HuH-7 (cell line): ENCODE data around the gene RYR2.
"Not testable (repeated sequence)": the region's sequence is repeated elsewhere in the genome, so short reads cannot be mapped to it uniquely, and the experiment has no call there.

Source experiments
- DNase-seq: peaks from one replicate; pipeline ENCODE4 v3.0.0; 2011; ENCODE audit warnings: low spot score

RYR2 gene

GRCh38 chr1:237267743-237268142, 225.8 kb downstream of the RYR2 start:
- no peak for DNase-seq

- DNase-seq: no peak
Measured at GRCh38 chr1:237269938-237270337, 228.0 kb downstream of the RYR2 start.

DNA sequence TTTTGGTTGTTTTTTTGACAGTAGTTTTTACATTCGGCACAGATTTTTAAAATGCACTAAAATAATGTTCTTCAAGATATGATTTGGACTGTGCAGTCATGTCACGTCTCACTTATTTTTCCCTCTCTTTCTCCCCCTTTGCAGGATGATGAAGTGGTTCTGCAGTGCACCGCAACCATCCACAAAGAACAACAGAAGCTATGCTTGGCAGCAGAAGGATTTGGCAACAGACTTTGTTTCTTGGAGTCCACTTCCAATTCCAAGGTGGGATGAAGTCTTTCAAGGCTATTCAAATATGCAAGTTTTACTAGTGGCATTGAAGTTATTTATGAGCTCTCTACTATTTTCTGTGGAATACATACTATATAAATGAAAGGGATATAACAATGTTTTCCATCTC, 228.4 kb downstream of the RYR2 start:
- no peak for DNase-seq

DNA sequence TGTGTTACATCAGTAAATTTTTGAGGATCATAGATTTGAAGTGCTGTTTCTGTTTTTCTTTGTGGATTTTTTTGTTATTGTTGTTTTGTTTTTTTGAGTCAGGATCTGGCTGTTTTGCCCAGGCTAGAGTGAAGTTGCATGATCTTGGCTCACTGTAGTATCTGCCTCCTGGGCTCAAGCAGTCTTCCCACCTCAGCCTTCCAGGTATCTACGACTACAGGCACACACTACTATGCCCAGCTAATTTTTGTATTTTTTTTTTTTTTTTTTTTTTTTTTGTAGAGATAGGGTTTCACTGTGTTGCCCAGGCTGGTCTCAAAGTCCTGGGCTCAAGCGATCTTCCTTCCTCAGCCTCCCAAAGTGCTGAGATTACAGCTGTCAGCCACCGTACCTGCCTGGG, 236.0 kb downstream of the RYR2 start:
- not testable (repeated sequence) for DNase-seq

DNA sequence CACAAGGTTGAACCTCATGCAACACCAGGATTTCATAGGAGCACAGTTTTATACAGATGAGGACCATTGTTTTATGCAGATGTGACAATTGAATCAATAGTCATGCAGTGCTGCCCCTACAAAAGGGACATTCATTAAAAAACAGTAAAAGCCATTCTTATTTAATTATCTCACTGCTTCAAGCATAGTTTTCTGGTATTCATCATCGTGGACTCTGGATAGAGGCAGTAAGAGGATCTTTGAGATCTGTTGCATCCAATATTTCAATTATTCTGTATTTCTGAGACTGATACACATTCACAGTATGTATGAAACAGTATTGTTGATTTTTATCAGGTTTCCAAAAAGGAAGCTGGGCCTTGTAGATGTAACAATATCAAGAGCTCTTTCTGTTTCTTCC, 237.6 kb downstream of the RYR2 start:
- no peak for DNase-seq

- no peak for DNase-seq
Measured at GRCh38 chr1:237281481-237281880, 239.5 kb downstream of the RYR2 start.

DNA sequence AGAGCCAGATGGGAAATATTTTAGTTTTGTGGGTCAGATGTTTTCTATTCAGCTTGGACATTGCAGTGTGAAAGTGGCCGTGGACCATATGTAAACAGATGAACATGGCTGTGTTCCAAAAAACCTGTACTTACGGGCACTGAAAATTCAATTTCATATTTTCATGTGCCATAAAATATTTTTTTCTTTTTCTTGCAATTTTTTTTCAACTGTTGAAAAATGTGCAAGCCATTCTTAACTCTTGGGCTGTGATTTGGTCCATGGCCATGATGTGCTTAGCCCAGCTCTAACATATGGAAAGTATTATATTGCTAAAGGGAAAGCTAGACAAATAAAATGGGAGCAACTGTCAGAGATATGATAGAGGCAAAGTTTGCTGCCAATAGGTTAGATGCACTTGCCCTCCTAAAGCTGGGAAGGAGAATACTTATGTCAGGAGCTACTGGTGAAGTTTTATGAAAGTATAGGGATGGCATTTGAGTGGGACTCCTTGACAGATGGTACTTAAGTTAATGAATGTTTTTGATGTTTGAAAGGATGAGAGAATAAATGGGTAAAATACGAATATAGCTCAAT, 240.3 kb downstream of the RYR2 start:
- no peak for DNase-seq

DNA sequence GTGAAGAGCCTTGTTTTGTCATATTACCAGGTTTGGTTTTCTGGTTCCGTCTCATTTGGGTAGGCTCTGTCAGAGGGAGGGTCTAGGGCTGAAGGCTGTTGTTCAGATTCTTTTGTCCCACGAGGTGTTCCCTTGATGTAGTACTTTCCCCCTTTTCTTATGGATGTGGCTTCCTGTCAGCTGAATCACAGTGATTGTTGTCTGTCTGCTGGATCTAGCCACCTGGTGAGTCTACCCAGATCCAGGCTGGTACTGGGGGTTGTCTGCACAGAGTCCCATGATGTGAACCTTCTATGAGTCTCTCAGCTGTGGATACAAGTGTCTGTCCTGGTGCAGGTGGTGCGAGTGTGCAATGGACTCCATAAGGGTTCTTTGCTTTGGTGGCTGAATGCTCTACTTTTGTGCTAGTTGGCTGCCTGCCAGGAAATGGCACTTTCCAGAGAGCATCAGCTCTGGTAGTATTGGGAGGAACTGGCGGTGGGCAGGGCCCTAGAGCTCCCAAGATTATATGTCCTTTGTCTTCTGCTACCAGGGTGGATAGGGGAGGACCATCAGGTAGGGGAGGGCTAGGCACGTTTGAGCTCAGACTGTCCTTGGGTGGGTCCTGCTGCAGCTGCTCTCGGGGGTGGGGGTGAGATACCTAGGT, 246.0 kb downstream of the RYR2 start:
- DNase-seq: no peak

GRCh38 chr1:237293804-237294203, 251.8 kb downstream of the RYR2 start:
- DNase-seq: no peak

DNA sequence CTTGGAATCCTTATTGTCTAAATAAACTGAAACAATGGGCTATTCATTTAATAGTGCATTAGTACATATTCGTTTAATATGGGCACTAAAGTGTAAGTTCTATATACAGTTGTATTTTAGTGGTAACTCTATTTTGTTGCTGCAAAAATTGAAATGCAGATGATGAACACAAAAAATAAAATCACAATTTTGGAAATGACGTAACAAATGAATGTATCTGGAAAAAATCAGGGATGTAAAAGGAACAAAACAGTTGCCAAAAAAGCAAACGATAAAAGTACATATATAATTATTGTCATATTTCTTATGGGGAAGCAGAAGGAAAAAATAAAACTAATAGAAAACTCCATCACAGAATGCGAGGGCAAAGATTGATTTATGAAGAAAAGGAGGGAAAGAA, 254.9 kb downstream of the RYR2 start:
- DNase-seq: no peak

GRCh38 chr1:237300642-237301041, 258.7 kb downstream of the RYR2 start:
- DNase-seq: no peak

DNA sequence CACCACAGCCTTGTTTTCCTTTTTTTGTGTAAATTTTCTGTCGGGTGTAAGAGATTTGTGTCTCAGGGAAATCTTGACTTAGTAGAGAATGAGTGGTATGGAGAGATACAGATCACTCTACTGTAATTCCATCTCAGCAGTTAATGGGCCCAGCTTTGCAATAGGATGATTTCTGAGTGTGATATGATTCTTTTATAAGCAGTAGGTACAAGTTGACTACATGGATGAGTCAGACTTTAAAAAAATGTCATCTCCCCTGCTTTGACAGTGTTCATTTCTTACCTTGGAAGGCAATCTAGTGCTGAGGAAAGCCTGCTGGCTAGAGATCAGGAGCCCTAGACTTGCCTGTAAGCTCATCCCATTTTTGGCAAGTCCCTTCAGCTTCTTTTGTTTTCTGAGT, 261.9 kb downstream of the RYR2 start:
- no peak for DNase-seq

GRCh38 chr1:237306726-237307125, 264.7 kb downstream of the RYR2 start:
- DNase-seq: no peak

DNA sequence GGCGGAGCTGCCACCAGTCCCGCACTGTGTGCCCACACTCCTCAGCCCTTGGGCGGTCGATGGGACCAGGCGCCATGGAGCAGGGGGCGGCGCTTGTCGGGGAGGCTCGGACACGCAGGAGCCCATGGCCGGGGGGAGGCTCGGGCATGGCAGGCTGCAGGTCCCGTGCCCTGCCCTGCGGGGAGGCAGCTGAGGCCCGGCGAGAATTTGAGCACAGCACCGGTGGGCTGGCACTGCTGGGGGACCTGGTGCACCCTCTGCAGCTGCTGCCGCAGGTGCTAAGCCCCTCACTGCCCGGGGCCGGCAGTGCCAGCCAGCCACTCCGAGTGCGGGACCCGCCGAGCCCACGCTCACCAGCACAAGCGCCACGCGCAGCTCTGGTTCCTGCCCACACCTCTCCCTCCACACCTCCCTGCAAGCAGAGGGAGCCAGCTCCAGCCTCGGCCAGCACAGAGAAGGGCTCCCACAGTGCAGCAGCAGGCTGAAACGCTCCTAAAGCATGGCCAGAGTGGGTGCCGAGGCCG, 267.7 kb downstream of the RYR2 start:
- no peak for DNase-seq

DNA sequence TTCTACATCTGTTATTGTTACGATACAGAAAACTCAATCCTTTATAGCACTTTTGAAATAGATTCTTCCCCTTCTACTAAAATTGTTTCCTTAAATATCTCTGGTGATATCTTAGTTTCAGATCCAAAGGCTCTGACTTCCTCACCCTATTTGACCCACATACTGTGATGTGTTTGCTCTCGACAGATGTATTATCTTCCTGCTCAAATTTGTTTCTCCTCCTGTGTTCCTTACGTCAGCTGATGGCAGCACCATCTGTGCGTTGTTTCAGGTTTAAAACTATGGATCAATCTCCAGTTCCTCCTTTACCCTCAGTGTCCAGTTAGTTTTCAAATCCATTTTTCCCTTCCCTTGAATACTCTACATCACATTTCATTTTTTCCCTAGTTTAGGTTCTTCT, 274.4 kb downstream of the RYR2 start:
- DNase-seq: no peak

DNA sequence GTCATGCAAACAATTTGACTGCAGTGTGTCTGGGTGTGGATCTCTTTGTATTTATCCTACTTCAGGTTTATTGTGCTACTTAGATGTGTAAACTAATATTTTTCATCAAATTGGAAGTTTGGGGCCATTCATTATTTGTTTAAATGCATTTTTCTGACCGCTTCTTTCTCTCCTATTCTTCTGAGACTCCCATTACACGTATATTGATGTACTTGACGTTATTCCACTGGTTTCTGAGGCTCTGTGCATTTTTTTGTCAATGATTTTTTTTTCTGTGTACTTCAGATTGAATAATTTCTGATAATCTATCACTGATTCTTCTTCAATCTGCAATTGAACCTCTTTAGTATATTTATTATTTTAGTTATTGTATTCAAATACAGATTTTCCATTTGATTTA, 276.8 kb downstream of the RYR2 start:
- DNase-seq: no peak

GRCh38 chr1:237320890-237321289, 278.9 kb downstream of the RYR2 start:
- no peak for DNase-seq

- no peak for DNase-seq
Measured at GRCh38 chr1:237324226-237324625, 282.2 kb downstream of the RYR2 start.

DNA sequence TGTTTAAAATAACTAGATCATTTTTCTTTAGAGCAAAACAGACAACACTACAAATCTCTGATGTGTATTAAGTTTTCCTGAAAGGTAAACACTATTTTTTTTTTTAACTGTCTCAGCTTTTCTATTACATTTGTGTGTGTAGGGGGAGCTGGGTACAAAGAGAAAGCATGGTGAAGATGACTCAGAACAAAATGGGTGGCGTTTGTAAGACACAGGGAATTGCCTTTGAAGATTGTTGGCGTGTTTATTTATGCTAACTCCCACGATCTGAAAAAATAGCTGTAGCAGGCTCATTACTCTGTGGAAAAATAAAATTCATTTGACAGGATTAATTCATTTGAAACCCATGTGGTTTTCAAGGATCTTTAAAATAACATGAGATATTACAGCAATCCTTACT, 285.1 kb downstream of the RYR2 start:
- no peak for DNase-seq

GRCh38 chr1:237340892-237341291, 298.9 kb downstream of the RYR2 start:
- no peak for DNase-seq

- DNase-seq: no peak
Measured at GRCh38 chr1:237341391-237341790, 299.4 kb downstream of the RYR2 start.

- no peak for DNase-seq
Measured at GRCh38 chr1:237342730-237343129, 300.7 kb downstream of the RYR2 start.

- DNase-seq: no peak
Measured at GRCh38 chr1:237352747-237353146, 310.8 kb downstream of the RYR2 start.

GRCh38 chr1:237353918-237354317, 311.9 kb downstream of the RYR2 start:
- no peak for DNase-seq
